K562 (cell line): ENCODE data around the gene HSDL2. TPM values are rescaled to one million over a fixed set of nuclear protein-coding genes. Genes with fewer than 3 reads are reported as not detected.

ENCODE experiments used
- CCNT2 ChIP-seq: IDR thresholded peaks from 2 replicates; pipeline ENCODE4 v1.6.1; 2011; ENCODE audit warnings: borderline replicate concordance, low read depth, mild to moderate bottlenecking, moderate library complexity, mixed read lengths, low read length; ENCODE audit not compliant: insufficient read length; ENCODE audit errors: extremely low read depth
- CREM ChIP-seq: IDR thresholded peaks from 2 replicates; pipeline ENCODE4 v1.6.1; 2014; ENCODE audit warnings: antibody characterized with exemption, low read depth
- CXXC5 ChIP-seq: fragments of 250-450 bp; sonication (Bioruptor Pico); IDR thresholded peaks from 2 replicates; pipeline ENCODE4 v1.8.0; 2022; ENCODE audit warnings: inconsistent platforms, mild to moderate bottlenecking, moderate library complexity
- DMBX1 ChIP-seq: fragments of 250-450 bp; sonication (Bioruptor Pico); IDR thresholded peaks from 2 replicates; pipeline ENCODE4 v1.8.0; 2022; ENCODE audit warnings: inconsistent platforms, mild to moderate bottlenecking, moderate library complexity, borderline replicate concordance
- HNRNPLL ChIP-seq: fragments of 200-400 bp; formaldehyde crosslinking; IDR thresholded peaks from 2 replicates; pipeline ENCODE4 v1.6.1; 2017; ENCODE audit warnings: low read length, low read depth, mild to moderate bottlenecking; ENCODE audit not compliant: poor library complexity, severe bottlenecking
- KHSRP ChIP-seq: fragments of 450-650 bp; IDR thresholded peaks from 2 replicates; pipeline ENCODE4 v1.6.1; 2017
- MXI1 ChIP-seq: IDR thresholded peaks from 2 replicates; pipeline ENCODE4 v1.6.1; 2011; ENCODE audit warnings: low read depth, mild to moderate bottlenecking, improper control_type of control experiment, low read length
- NFIC ChIP-seq: fragments of 450-650 bp; IDR thresholded peaks from 2 replicates; pipeline ENCODE4 v1.6.1; 2017; ENCODE audit warnings: mild to moderate bottlenecking, inconsistent platforms
- SMARCE1 ChIP-seq: fragments of 450-650 bp; IDR thresholded peaks from 2 replicates; pipeline ENCODE4 v1.7.1; 2016; ENCODE audit warnings: mild to moderate bottlenecking
- TAL1 ChIP-seq: fragments of 450-650 bp; IDR thresholded peaks from 2 replicates; pipeline ENCODE4 v1.6.1; 2016; ENCODE audit warnings: mild to moderate bottlenecking
- TRIM28 ChIP-seq: fragments of 450-650 bp; IDR thresholded peaks from 2 replicates; pipeline ENCODE4 v1.6.1; 2017
- VEZF1 ChIP-seq: fragments of 200-800 bp; sonication (Bioruptor generic); IDR thresholded peaks from 2 replicates; pipeline ENCODE4 v1.6.1; 2017; ENCODE audit warnings: missing genetic modification characterization, missing compliant biosample characterization
- ZEB2 ChIP-seq: fragments of 450-650 bp; IDR thresholded peaks from 2 replicates; pipeline ENCODE4 v1.6.1; 2016
- polyA plus RNA-seq, 8 experiments: library from polyadenylated mRNA; depleted of rRNA in 4 of 8; stranded (reverse) in 5 of 8; unstranded in 3 of 8; fragments of >200 nt; fragmentation: Nextera tagmentation in 2 of 8; fragmentation: Illumina TruSeq in 1 of 8; extraction: Ambion mirVana in 2 of 8; extraction: Trizol in 1 of 8; gene quantifications; 2 replicates each; pipeline versions ENCODE4 v1.2.1 to v1.2.3, GENCODE V29; 2011 to 2014; ENCODE audit warnings: inconsistent platforms in 1 of 8, missing spikeins in 1 of 8
- total RNA-seq, 7 experiments: library from RNA; depleted of rRNA in 6 of 7; stranded (reverse); fragments of >200 nt in 6 of 7; fragmentation: Illumina TruSeq in 2 of 7; extraction: Trizol in 2 of 7; gene quantifications; 2 replicates each; pipeline versions ENCODE4 v1.2.1 to v1.2.3, GENCODE V29; 2011 to 2021; ENCODE audit warnings: low replicate concordance in 1 of 7
- TF ChIP-seq, protein P1 (sequence below), 3 experiments: fragments of 200-800 bp in 1 of 3; fragments of 250-450 bp in 1 of 3; fragments of 450-650 bp in 1 of 3; sonication (Bioruptor Pico) in 1 of 3; sonication (Bioruptor generic) in 1 of 3; formaldehyde crosslinking in 1 of 3; IDR thresholded peaks; 2 replicates each; pipeline versions ENCODE4 v1.6.1 to v1.8.0; 2016 to 2022; ENCODE audit warnings: mild to moderate bottlenecking in 2 of 3, missing genetic modification characterization in 2 of 3, missing compliant biosample characterization in 1 of 3, moderate library complexity in 1 of 3

Gene HSDL2
- total and polyA plus RNA-seq, 9 of the 15 experiments (the other 6 are each of a cell fraction or from before 2014, with no cell fraction given) = 22.8 to 74.1 (median 35.6) TPM

GRCh38 chr9:112379177-112380101 lies 469 bp upstream of the HSDL2 start (continued):
- TF ChIP-seq DMBX1 (CRISPR knock-in tag) (0 out of 2 replicates have a peak, but pooled peaks have one; percentile 33), CCNT2 (peak; percentile 58), HNRNPLL (peak; percentile 78), SMARCE1 (peak; percentile 40; the same call in 1 of the 2 replicates), CREM (peak; percentile 83), KHSRP (no peak), VEZF1 (peak; percentile 99), MXI1 (no peak; the same call in 1 of the 2 replicates), CXXC5 (peak; percentile 87), TRIM28 (0 out of 2 replicates have a peak, but pooled peaks have one; percentile 63), ZEB2 (no peak; the same call in 1 of the 2 replicates), NFIC (peak; percentile 98), TAL1 (peak; percentile 40; the same call in 1 of the 2 replicates)
- TF ChIP-seq, protein P1, sequence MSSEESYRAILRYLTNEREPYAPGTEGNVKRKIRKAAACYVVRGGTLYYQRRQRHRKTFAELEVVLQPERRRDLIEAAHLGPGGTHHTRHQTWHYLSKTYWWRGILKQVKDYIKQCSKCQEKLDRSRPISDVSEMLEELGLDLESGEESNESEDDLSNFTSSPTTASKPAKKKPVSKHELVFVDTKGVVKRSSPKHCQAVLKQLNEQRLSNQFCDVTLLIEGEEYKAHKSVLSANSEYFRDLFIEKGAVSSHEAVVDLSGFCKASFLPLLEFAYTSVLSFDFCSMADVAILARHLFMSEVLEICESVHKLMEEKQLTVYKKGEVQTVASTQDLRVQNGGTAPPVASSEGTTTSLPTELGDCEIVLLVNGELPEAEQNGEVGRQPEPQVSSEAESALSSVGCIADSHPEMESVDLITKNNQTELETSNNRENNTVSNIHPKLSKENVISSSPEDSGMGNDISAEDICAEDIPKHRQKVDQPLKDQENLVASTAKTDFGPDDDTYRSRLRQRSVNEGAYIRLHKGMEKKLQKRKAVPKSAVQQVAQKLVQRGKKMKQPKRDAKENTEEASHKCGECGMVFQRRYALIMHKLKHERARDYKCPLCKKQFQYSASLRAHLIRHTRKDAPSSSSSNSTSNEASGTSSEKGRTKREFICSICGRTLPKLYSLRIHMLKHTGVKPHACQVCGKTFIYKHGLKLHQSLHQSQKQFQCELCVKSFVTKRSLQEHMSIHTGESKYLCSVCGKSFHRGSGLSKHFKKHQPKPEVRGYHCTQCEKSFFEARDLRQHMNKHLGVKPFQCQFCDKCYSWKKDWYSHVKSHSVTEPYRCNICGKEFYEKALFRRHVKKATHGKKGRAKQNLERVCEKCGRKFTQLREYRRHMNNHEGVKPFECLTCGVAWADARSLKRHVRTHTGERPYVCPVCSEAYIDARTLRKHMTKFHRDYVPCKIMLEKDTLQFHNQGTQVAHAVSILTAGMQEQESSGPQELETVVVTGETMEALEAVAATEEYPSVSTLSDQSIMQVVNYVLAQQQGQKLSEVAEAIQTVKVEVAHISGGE (CRISPR knock-in tag; IDR thresholded peaks at IDR 0.05) = peak in 1 of 3 experiments; percentile 39; a peak in 1 of 6 replicates
